Transverse colon (tissue), 4 donors: Measurements from ENCODE around the gene STAB1.

Experiments
- CTCF ChIP-seq, 5 experiments: fragments of 200-600 bp in 3 of 5; fragments of 450-650 bp in 2 of 5; sonication (generic) in 3 of 5; IDR thresholded peaks; 1 replicate in 2 of 5; 2 replicates in 3 of 5; pipeline ENCODE4 v1.5.1; 2016 to 2017; ENCODE audit warnings: antibody characterized with exemption in 5 of 5, inconsistent platforms in 3 of 5, mild to moderate bottlenecking in 2 of 5, moderate library complexity in 1 of 5
- EP300 ChIP-seq: sonication (generic); formaldehyde crosslinking; IDR thresholded peaks from one replicate; pipeline ENCODE4 v1.6.1; 2017; ENCODE audit warnings: antibody characterized with exemption, low read depth
- POLR2A ChIP-seq: fragments of 450-650 bp; IDR thresholded peaks from one replicate; pipeline ENCODE4 v1.6.1; 2016; ENCODE audit warnings: antibody characterized with exemption, mild to moderate bottlenecking, moderate library complexity
- POLR2AphosphoS5 ChIP-seq, 3 donors: sonication (generic); formaldehyde crosslinking; IDR thresholded peaks; one replicate each; pipeline ENCODE4 v1.6.1; 2016; ENCODE audit warnings: antibody characterized with exemption in 3 of 3

GRCh38 chr3:52524752-52525679, 29.9 kb downstream of the STAB1 start:
- TF ChIP-seq POLR2AphosphoS5 (IDR thresholded peaks at IDR 0.05) (no peak), EP300 (no peak), POLR2A (no peak), CTCF (IDR thresholded peaks at IDR 0.05) (no peak)
